Activated CD8-positive, alpha-beta memory T cell treated with anti-CD3 and anti-CD28 coated beads, Interleukin-2, amount 50 U/mL, for 1 hour (primary cell): ENCODE results near the gene COMMD1.
"Not testable (repeated sequence)": the region's sequence is repeated elsewhere in the genome, so short reads cannot be mapped to it uniquely, and the experiment has no call there.

Experiments used
- DNase-seq: peaks from one replicate; pipeline ENCODE4 v3.0.0-alpha.2; 2020; ENCODE audit errors: extremely low read depth

Gene COMMD1

GRCh38 chr2:62074233-62074632 is 168.8 kb downstream of the COMMD1 start:
- DNase-seq = no peak

- no peak for DNase-seq
These were observed 171.6 kb downstream of the COMMD1 start for GRCh38 chr2:62076980-62077638.

- no peak for DNase-seq
These were observed 179.3 kb downstream of the COMMD1 start for GRCh38 chr2:62084801-62085200.

DNA sequence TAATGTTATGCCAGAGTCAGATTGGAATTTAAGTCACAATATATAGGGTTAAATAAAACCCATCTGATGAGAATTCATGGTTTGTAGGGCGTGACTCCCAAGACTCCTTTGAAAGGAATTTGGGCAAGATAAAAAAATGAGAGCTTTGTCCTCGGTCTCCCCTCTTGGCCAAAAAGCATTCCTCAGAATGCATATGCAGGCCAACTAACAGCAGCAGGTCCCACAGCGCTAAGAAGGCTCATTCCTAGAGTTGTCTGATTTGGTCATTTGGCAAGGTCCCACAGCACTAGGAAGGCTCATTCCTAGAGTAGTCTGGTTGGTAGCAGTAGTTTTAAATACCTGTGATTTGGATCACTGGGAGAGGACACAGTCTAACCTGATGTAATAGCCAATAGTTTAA is 184.2 kb downstream of the COMMD1 start:
- DNase-seq = no peak

DNA sequence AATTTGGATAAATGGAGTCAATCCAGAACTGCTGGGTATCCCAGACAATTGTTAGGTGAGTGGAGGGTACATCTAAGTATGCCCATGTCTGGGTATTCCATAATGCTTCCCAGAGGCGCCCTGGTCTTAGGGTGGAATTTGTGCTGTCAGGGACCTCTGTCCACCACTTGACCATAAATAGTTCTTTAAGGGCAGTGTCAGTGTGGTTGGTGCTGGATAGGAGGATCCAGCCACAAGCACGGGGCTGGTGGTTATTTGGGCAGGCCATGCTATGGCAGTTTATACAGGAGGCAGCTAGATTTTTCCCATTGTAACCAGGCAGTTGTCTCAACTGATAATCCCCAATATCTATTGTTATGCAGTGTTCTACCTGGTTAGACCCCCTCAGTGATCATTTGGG is 186.0 kb downstream of the COMMD1 start:
- DNase-seq = no peak

DNA sequence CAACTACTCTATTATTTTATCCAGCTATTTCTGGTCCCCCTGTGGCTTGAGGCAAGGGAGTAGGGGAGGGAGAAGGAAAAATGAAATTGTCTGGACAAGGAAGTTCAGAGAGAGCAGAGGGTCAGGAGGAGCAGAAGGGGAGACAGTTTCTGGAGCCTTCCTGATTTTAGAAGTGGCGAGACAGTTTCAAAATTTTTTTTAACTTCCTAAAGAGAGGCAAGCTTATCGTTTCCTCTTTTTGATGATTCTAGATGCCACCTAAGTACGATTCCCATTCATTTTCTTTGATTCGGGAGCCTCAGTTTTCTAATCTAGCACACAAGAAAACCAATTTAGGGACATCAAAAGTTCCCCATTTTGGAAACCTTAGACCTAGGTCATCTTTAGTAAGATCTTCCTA is 193.6 kb downstream of the COMMD1 start:
- no peak for DNase-seq

DNA sequence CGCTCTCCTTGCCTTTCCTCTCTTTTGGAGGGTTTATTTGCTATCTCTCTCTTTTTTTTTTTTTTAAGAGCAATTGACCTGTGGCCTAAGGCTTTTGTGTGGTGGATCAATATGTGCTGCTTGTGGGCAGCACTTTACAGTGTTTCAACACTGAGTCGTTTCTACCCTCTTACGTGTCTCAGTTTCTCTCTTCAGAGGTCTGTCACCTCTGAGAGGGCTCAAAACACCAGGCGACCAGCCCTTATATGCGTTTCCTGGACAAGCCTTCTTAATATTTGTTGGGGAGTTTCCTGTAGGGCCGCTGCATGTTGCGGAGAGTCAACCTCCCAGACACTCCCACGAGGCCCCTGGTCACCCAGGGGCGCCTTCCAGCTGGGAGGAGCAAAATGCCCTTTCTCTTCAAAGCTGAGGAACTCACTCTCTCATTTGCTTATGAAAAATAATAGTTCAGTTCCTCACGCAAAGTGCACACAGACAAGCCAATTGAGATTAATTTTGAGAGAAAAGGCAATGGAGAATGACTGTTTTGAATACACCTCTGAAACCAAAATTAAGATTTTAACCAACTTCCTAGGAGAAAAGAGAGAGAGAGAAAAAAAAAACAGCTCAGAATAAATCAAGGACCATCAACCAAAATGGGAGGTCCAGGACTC is 194.2 kb downstream of the COMMD1 start:
- no peak for DNase-seq

DNA sequence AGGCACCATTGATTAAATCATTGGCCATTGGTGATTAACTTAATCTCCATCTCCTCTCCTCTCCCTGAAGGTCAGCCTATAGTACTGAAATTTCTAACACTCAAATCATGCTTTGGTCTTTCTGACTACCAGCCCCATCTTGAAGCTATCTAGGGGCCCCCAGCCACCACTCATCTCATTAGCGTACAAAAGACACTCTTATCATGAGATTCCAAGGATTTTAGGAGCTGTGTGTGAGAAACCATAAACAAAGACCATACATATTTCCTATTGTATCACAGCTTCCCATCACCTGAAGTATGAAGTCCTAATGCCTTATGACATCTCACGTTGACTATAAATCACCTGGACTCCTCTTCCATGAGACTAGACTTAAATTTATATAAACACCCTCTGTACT is 196.4 kb downstream of the COMMD1 start:
- no peak for DNase-seq

DNA sequence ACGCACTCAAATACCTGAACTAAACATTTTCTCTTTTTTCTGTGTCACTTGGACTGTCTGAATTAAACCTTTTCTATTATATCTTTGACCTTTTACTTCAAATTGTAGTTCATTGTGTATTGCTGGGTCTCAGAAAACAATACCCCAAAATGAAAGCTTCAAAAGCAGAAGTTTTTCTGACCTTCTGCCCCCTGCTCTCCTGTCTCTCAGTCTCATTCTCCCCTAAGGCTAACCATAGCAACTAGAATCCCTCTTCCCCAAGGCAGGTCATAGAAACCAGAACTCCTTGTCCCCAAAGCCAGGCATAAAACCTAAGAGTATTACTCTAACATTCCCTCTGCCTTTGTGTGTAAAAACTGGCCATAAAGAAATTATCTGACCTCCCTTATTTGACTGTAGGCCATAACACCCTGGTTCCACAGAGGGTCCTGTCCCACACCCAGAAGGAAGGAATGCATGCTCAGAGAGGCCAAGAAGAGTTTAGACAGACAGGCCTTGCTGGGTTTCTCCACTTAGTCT is 197.0 kb downstream of the COMMD1 start:
- no peak for DNase-seq

- DNase-seq = no peak
These were observed 204.1 kb downstream of the COMMD1 start for GRCh38 chr2:62109554-62109953.

- DNase-seq = no peak
These were observed 205.0 kb downstream of the COMMD1 start for GRCh38 chr2:62110415-62111025.

DNA sequence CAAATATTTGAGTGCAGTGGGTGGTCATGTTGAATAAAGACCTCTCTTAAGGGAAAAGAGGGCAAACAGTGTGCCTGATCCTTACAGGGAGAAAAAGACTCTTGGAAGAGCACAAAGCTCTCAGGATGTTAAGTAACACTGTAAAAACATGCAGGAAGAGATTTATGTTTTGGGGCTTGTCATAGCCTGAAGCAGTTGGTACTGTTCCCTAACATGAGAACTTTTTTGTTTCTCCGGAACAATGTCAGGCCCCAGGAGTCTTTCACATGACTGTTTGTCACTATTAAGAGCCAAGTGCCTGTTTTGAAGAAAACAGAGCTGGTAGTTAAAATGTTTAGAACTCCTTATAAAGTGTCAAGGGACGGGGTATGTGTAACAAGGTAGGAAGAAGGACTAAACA is 206.7 kb downstream of the COMMD1 start:
- no peak for DNase-seq

DNA sequence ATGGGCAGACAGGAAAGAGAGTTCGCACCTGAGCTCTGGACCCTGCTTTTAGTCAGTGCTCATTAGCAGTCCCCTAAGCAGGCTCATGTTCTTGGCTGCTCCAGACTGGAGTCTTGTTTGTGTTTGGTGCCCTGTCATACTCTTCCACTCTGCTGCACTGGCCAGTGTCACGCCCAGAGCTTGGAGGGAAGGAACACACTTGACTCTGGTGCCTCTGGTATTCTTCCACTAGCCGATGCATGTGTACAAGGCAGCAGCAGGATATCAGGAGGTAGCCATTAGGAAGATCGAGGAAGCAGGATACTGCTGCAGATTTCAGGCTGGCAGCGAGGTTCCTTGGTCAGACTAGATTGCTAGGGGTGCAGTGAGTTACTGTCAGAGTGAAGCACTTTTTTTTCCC is 209.1 kb downstream of the COMMD1 start:
- DNase-seq = no peak

GRCh38 chr2:62116983-62117382 is 211.5 kb downstream of the COMMD1 start:
- DNase-seq = no peak

- no peak for DNase-seq
These were observed 212.7 kb downstream of the COMMD1 start for GRCh38 chr2:62118160-62118559.

DNA sequence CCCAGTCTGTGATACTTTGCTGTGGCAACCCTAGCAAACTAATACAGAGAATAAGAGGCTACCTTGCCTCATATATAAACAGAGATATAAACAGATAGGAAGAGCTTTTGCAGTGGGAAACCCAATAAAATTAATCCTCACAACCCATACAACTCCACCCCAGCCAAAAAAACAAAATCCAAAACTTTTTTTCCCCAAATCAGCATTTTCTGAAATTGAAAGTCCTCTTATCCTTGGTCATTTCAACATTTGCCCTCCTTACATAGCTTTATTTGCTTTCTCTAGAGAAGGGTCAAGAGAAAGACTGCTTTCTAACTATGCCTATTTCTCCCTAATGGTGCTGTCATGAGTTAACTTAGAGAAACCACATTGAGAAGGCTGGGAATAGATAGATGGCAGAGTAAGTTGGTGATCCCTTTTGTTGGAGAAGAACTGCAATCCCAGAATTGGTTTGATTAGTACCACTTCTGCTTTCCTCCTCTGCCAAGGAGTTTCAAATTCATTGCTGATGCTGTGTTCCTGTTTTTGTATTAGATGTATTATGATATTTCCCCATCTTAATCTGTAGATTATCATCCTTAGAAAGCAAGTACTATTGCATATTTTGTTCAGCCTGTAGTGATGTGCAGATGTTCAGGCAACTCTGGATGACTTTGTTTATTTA is 214.0 kb downstream of the COMMD1 start:
- DNase-seq = no peak

DNA sequence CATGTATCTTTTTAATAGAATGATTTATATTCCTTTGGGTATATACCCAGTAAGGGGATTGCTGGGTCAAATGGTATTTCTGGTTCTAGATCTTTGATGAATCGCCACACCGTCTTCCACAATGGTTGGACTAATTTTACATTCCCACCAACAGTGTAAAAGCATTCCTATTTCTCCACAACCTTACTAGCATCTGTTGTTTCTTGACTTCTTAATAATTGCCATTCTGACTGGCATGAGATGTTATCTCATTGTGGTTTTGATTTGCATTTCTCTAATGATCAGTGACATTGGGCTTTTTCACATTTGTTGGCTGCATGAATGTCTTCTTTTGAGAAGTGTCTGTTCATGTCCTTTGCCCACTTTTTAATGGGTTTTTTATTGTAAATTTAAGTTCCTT is 220.8 kb downstream of the COMMD1 start:
- DNase-seq = not testable (repeated sequence)

GRCh38 chr2:62133320-62133823 is 227.9 kb downstream of the COMMD1 start:
- DNase-seq = no peak

- no peak for DNase-seq
These were observed 231.7 kb downstream of the COMMD1 start for GRCh38 chr2:62136956-62137830.

GRCh38 chr2:62140426-62141141 is 235.1 kb downstream of the COMMD1 start:
- no peak for DNase-seq
